ENCODE results near the gene ACAD10.

ACAD10 gene

DNA sequence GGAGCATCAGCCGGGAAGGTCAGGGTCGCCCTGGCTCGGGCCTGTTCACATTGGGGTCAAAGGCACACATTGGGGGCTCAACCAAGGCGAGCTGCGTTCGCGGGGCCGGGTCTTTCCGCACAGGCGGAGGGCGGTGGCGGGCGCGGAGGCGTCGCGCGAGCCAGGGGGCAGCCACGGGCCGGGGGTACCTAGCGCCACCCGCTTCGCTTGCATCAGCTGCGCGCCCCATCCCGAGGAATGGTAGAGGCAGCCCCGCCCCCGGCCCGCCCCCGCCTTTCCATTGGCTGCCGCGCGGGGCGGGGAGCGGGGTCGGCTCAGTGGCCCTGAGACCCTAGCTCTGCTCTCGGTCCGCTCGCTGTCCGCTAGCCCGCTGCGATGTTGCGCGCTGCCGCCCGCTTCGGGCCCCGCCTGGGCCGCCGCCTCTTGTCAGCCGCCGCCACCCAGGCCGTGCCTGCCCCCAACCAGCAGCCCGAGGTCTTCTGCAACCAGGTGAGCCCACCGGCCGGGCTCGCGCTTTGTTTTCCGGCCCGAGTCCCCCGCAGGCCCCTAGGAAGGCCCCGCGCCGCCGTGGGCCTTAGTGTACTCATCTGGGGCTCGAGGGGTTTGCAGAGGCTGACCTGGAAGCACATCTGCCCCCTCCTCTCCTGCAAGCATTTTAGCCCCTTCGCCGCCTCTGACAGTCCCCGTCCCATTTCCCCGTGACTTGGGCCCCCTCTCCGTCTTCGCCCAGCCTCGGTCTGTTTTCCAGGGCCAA is 80.9 kb downstream of the ACAD10 start, which contains the start of gene ALDH2 (continued):
- TF ChIP-seq, protein P1, sequence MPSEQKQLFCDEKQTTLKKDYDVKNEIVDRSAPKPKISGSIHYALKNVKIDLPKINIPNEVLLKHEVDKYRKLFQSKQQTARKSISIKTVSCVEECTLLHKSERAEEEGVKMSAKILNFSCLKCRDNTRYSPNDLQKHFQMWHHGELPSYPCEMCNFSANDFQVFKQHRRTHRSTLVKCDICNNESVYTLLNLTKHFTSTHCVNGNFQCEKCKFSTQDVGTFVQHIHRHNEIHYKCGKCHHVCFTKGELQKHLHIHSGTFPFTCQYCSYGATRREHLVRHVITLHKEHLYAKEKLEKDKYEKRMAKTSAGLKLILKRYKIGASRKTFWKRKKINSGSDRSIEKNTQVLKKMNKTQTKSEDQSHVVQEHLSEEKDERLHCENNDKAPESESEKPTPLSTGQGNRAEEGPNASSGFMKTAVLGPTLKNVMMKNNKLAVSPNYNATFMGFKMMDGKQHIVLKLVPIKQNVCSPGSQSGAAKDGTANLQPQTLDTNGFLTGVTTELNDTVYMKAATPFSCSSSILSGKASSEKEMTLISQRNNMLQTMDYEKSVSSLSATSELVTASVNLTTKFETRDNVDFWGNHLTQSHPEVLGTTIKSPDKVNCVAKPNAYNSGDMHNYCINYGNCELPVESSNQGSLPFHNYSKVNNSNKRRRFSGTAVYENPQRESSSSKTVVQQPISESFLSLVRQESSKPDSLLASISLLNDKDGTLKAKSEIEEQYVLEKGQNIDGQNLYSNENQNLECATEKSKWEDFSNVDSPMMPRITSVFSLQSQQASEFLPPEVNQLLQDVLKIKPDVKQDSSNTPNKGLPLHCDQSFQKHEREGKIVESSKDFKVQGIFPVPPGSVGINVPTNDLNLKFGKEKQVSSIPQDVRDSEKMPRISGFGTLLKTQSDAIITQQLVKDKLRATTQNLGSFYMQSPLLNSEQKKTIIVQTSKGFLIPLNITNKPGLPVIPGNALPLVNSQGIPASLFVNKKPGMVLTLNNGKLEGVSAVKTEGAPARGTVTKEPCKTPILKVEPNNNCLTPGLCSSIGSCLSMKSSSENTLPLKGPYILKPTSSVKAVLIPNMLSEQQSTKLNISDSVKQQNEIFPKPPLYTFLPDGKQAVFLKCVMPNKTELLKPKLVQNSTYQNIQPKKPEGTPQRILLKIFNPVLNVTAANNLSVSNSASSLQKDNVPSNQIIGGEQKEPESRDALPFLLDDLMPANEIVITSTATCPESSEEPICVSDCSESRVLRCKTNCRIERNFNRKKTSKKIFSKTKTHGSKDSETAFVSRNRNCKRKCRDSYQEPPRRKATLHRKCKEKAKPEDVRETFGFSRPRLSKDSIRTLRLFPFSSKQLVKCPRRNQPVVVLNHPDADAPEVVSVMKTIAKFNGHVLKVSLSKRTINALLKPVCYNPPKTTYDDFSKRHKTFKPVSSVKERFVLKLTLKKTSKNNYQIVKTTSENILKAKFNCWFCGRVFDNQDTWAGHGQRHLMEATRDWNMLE (tag by site-specific recombination; conservative IDR thresholded peaks at IDR 0.05; ENCODE audit: low read depth) = no peak
- TF ChIP-seq KLF8 (tag by site-specific recombination; IDR thresholded peaks at IDR 0.05) (peak; percentile 57; the same call in 1 of the 2 replicates), ZSCAN16 (tag by site-specific recombination; IDR thresholded peaks at IDR 0.05) (0 out of 2 replicates have a peak, but pooled peaks have one; percentile 6), ZNF423 (tag by site-specific recombination; IDR thresholded peaks at IDR 0.05) (peak; percentile 80), ZSCAN23 (tag by site-specific recombination; IDR thresholded peaks at IDR 0.05) (no peak), ZNF114 (tag by site-specific recombination; IDR thresholded peaks at IDR 0.05) (no peak), SP7 (tag by site-specific recombination; IDR thresholded peaks at IDR 0.05) (peak; percentile 9; the same call in 1 of the 2 replicates), KLF9 (tag by site-specific recombination; IDR thresholded peaks at IDR 0.05; ENCODE audit: low read depth) (peak; percentile 88; the same call in 1 of the 2 replicates), ZNF146 (tag by site-specific recombination; IDR thresholded peaks at IDR 0.05) (no peak), KLF7 (tag by site-specific recombination; IDR thresholded peaks at IDR 0.05; ENCODE audit: borderline replicate concordance) (0 out of 2 replicates have a peak, but pooled peaks have one; percentile 42), ZBTB20 (tag by site-specific recombination; IDR thresholded peaks at IDR 0.05) (peak; percentile 70), ZBTB8A (tag by site-specific recombination; IDR thresholded peaks at IDR 0.05) (peak; percentile 59), ZNF221 (tag by site-specific recombination; IDR thresholded peaks at IDR 0.05; ENCODE audit: borderline replicate concordance) (no peak), SP3 (tag by site-specific recombination; IDR thresholded peaks at IDR 0.05) (peak; percentile 87), ZNF121 (tag by site-specific recombination; IDR thresholded peaks at IDR 0.05) (no peak), ZBTB48 (tag by site-specific recombination; IDR thresholded peaks at IDR 0.05) (peak; percentile 75), SP2 (tag by site-specific recombination; IDR thresholded peaks at IDR 0.05) (peak; percentile 69), KLF16 (tag by site-specific recombination; IDR thresholded peaks at IDR 0.05) (peak; percentile 59), KLF10 (tag by site-specific recombination; IDR thresholded peaks at IDR 0.05) (peak; percentile 99)
- TF ChIP-seq, protein P2, sequence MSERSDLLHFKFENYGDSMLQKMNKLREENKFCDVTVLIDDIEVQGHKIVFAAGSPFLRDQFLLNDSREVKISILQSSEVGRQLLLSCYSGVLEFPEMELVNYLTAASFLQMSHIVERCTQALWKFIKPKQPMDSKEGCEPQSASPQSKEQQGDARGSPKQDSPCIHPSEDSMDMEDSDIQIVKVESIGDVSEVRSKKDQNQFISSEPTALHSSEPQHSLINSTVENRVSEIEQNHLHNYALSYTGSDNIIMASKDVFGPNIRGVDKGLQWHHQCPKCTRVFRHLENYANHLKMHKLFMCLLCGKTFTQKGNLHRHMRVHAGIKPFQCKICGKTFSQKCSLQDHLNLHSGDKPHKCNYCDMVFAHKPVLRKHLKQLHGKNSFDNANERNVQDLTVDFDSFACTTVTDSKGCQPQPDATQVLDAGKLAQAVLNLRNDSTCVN (tag by site-specific recombination; optimal IDR thresholded peaks at IDR 0.05) = peak; percentile 87
- TF ChIP-seq, protein P3, sequence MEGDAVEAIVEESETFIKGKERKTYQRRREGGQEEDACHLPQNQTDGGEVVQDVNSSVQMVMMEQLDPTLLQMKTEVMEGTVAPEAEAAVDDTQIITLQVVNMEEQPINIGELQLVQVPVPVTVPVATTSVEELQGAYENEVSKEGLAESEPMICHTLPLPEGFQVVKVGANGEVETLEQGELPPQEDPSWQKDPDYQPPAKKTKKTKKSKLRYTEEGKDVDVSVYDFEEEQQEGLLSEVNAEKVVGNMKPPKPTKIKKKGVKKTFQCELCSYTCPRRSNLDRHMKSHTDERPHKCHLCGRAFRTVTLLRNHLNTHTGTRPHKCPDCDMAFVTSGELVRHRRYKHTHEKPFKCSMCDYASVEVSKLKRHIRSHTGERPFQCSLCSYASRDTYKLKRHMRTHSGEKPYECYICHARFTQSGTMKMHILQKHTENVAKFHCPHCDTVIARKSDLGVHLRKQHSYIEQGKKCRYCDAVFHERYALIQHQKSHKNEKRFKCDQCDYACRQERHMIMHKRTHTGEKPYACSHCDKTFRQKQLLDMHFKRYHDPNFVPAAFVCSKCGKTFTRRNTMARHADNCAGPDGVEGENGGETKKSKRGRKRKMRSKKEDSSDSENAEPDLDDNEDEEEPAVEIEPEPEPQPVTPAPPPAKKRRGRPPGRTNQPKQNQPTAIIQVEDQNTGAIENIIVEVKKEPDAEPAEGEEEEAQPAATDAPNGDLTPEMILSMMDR (tag by site-specific recombination; IDR thresholded peaks at IDR 0.05) = peak; percentile 68
- TF ChIP-seq, protein P4, sequence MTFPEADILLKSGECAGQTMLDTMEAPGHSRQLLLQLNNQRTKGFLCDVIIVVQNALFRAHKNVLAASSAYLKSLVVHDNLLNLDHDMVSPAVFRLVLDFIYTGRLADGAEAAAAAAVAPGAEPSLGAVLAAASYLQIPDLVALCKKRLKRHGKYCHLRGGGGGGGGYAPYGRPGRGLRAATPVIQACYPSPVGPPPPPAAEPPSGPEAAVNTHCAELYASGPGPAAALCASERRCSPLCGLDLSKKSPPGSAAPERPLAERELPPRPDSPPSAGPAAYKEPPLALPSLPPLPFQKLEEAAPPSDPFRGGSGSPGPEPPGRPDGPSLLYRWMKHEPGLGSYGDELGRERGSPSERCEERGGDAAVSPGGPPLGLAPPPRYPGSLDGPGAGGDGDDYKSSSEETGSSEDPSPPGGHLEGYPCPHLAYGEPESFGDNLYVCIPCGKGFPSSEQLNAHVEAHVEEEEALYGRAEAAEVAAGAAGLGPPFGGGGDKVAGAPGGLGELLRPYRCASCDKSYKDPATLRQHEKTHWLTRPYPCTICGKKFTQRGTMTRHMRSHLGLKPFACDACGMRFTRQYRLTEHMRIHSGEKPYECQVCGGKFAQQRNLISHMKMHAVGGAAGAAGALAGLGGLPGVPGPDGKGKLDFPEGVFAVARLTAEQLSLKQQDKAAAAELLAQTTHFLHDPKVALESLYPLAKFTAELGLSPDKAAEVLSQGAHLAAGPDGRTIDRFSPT (tag by site-specific recombination; IDR thresholded peaks at IDR 0.05) = peak; percentile 79
- TF ChIP-seq, protein P5, sequence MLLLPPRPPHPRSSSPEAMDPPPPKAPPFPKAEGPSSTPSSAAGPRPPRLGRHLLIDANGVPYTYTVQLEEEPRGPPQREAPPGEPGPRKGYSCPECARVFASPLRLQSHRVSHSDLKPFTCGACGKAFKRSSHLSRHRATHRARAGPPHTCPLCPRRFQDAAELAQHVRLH (tag by site-specific recombination; IDR thresholded peaks at IDR 0.05) = peak; percentile 49; the same call in 1 of the 2 replicates
- TF ChIP-seq, protein P6, sequence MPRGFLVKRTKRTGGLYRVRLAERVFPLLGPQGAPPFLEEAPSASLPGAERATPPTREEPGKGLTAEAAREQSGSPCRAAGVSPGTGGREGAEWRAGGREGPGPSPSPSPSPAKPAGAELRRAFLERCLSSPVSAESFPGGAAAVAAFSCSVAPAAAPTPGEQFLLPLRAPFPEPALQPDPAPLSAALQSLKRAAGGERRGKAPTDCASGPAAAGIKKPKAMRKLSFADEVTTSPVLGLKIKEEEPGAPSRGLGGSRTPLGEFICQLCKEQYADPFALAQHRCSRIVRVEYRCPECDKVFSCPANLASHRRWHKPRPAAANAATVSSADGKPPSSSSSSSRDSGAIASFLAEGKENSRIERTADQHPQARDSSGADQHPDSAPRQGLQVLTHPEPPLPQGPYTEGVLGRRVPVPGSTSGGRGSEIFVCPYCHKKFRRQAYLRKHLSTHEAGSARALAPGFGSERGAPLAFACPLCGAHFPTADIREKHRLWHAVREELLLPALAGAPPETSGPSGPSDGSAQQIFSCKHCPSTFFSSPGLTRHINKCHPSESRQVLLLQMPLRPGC (tag by site-specific recombination; IDR thresholded peaks at IDR 0.05) = peak; percentile 57; the same call in 1 of the 2 replicates

Data from HEK293 (cell line).